ENCODE results near the gene PAH. TPM values are rescaled to one million over a fixed set of nuclear protein-coding genes. Genes with fewer than 3 reads are reported as not detected.

Gene PAH
- polyA plus RNA-seq, 3 donors: not detected

DNA sequence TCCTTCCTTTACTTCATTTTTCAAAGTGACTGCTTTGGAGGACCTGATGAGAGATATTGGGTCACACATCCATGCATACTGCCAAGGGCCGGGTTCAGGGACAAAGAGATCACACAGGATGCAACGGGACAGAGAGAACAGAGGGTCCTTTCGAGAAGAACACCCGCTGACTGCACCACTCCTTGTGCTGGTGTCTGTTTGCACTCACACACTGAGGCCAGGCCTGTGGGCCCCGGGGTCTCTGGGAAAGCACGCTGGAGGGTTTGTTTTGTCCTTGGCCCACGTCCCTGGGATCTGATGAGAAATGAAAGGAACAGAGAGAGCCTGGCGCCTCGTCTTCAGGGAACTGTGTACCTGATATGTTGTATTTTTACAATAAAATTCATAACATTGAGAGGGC, 42.2 kb downstream of the PAH start:
- 83% methylated on average over 6 of the region's 9 CpGs for WGBS (ENCODE audit: insufficient coverage)

DNA sequence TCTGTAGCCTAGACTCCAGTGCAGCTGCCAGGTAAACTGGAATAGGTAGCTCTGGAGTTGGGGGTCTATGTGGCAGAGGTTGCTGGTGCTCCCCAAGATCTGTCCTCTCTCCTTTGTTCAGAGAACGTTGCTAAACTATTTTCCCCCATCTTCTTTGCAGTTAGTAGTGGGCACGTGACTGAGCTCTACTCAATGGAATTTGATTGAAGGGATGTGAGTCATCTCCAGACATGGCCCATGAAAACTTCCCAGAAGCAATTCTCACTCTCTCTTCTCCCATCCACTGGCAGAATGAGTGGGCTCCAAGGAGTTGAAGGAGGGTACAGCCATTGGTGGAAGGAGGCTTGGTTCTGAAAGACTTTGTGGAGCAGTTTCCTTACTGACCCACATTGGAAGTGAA, 44.0 kb downstream of the PAH start:
- H3K27ac Mint-ChIP-seq: peak overlapping the region in 1 of 7 donors; percentile 10
- no peaks in the 10 kb centered on the region for H3K4me1 ChIP-seq (ENCODE audit: control insufficient read depth in 1 of 2, insufficient read depth in 2 of 2, low read length in 2 of 2)
- no peak for DNase-seq
- no peak overlapping the region for H2AFZ ChIP-seq (ENCODE audit: insufficient read depth, low read depth, low read length, poor library complexity, severe bottlenecking)
- no peak overlapping the region for H3K4me2 ChIP-seq (replicated peaks; ENCODE audit: extremely low read depth, low read length, poor library complexity, severe bottlenecking)
- H3K4me1 Mint-ChIP-seq: no peaks in the 10 kb centered on the region
- no peak overlapping the region for H3K27ac ChIP-seq (ENCODE audit: low read depth in 1 of 2, low read length in 2 of 2)
- intact Hi-C loops (cut with micrococcal nuclease): no loop called here
- H3K36me3 ChIP-seq (replicated peaks in 1 of 2; ENCODE audit: control insufficient read depth in 1 of 2, insufficient read depth in 2 of 2, low read length in 2 of 2): no peaks in the 10 kb centered on the region
- H3K36me3 Mint-ChIP-seq: no peaks in the 10 kb centered on the region
- H3K9me3 ChIP-seq (replicated peaks in 1 of 2; ENCODE audit: control insufficient read depth in 1 of 2, insufficient read depth in 1 of 2, low read length in 2 of 2): no peaks in the 10 kb centered on the region
- H3K9me3 Mint-ChIP-seq: peaks cover 0 to 2% (median 0%) of the 10 kb centered on the region in 7 donors
- no peaks in the 10 kb centered on the region for H3K27me3 ChIP-seq (ENCODE audit: control insufficient read depth in 2 of 2, insufficient read depth in 2 of 2, low read length in 2 of 2)
- TF ChIP-seq, protein P1, sequence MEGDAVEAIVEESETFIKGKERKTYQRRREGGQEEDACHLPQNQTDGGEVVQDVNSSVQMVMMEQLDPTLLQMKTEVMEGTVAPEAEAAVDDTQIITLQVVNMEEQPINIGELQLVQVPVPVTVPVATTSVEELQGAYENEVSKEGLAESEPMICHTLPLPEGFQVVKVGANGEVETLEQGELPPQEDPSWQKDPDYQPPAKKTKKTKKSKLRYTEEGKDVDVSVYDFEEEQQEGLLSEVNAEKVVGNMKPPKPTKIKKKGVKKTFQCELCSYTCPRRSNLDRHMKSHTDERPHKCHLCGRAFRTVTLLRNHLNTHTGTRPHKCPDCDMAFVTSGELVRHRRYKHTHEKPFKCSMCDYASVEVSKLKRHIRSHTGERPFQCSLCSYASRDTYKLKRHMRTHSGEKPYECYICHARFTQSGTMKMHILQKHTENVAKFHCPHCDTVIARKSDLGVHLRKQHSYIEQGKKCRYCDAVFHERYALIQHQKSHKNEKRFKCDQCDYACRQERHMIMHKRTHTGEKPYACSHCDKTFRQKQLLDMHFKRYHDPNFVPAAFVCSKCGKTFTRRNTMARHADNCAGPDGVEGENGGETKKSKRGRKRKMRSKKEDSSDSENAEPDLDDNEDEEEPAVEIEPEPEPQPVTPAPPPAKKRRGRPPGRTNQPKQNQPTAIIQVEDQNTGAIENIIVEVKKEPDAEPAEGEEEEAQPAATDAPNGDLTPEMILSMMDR (IDR thresholded peaks at IDR 0.05): no peak
- no peaks in the 10 kb centered on the region for H4K20me1 ChIP-seq (ENCODE audit: insufficient read depth, low read length)
- WGBS (ENCODE audit: insufficient coverage): no CpG with 5 or more reads among the region's 2 CpGs
- H3K79me2 ChIP-seq (ENCODE audit: insufficient read depth, low read length): no peaks in the 10 kb centered on the region
- no peak overlapping the region for H3K9ac ChIP-seq (ENCODE audit: insufficient read depth, low read length, poor library complexity, severe bottlenecking)
- H3K4me3 ChIP-seq (replicated peaks in 1 of 3; ENCODE audit: low read depth in 2 of 3, low read length in 3 of 3): no peak overlapping the region
- no peak overlapping the region for H3K4me3 Mint-ChIP-seq
- H3K27me3 Mint-ChIP-seq (ENCODE audit: low read depth in 3 of 3): peaks cover 0 to 3% (median 0%) of the 10 kb centered on the region in 3 donors

More for the DNA sequence above, 42.2 kb downstream of the PAH start:
- Histone ChIP-seq H3K36me3 (replicated peaks in 1 of 2; ENCODE audit: control insufficient read depth in 1 of 2, insufficient read depth in 2 of 2, low read length in 2 of 2) (no peaks in the 10 kb centered on the region), H4K20me1 (ENCODE audit: insufficient read depth, low read length) (no peaks in the 10 kb centered on the region), H3K9ac (ENCODE audit: insufficient read depth, low read length, poor library complexity, severe bottlenecking) (no peak overlapping the region), H3K27me3 (ENCODE audit: control insufficient read depth in 2 of 2, insufficient read depth in 2 of 2, low read length in 2 of 2) (no peaks in the 10 kb centered on the region), H3K4me2 (replicated peaks; ENCODE audit: extremely low read depth, low read length, poor library complexity, severe bottlenecking) (no peak overlapping the region), H3K27ac (ENCODE audit: low read depth in 1 of 2, low read length in 2 of 2) (no peak overlapping the region), H3K4me3 (replicated peaks in 1 of 3; ENCODE audit: low read depth in 2 of 3, low read length in 3 of 3) (no peak overlapping the region), H3K9me3 (replicated peaks in 1 of 2; ENCODE audit: control insufficient read depth in 1 of 2, insufficient read depth in 1 of 2, low read length in 2 of 2) (no peaks in the 10 kb centered on the region), H3K79me2 (ENCODE audit: insufficient read depth, low read length) (no peaks in the 10 kb centered on the region), H2AFZ (ENCODE audit: insufficient read depth, low read depth, low read length, poor library complexity, severe bottlenecking) (no peak overlapping the region), H3K4me1 (ENCODE audit: control insufficient read depth in 1 of 2, insufficient read depth in 2 of 2, low read length in 2 of 2) (no peaks in the 10 kb centered on the region)
- H3K4me3 Mint-ChIP-seq: no peak overlapping the region
- DNase-seq: no peak
- H3K27ac Mint-ChIP-seq: no peak overlapping the region
- H3K27me3 Mint-ChIP-seq (ENCODE audit: low read depth in 3 of 3): peaks cover 0 to 3% (median 1%) of the 10 kb centered on the region in 3 donors
- peaks cover 0 to 2% (median 0%) of the 10 kb centered on the region in 7 donors for H3K9me3 Mint-ChIP-seq
- TF ChIP-seq, protein P1 (IDR thresholded peaks at IDR 0.05): no peak
- H3K4me1 Mint-ChIP-seq: no peaks in the 10 kb centered on the region
- intact Hi-C loops (cut with micrococcal nuclease): no loop called here
- no peaks in the 10 kb centered on the region for H3K36me3 Mint-ChIP-seq

All from CD14-positive monocyte (primary cell).